Erythroblast (primary cell): ENCODE results near the gene VPS33B.

ENCODE experiments used
- GATA1 ChIP-seq: IDR thresholded peaks from 2 replicates; pipeline ENCODE4 v1.6.1; 2011; ENCODE audit warnings: low read depth, mild to moderate bottlenecking, control low read depth, low read length, moderate library complexity
- POLR2A ChIP-seq: IDR thresholded peaks from 2 replicates; pipeline ENCODE4 v1.6.1; 2011; ENCODE audit warnings: mild to moderate bottlenecking, low read length

GRCh38 chr15:91049378-91050127, 27.2 kb upstream of the VPS33B start:
- TF ChIP-seq POLR2A (no peak), GATA1 (no peak)
